ENCODE data around the gene RIPPLY3.
A peak's percentile ranks its signal among the peaks of the same experiment; 100 is the strongest.

RIPPLY3 gene

GRCh38 chr21:37008724-37009123 lies 2.2 kb downstream of the RIPPLY3 start:
- DNase-seq (ENCODE audit: low spot score), result peak; percentile 30
- TF ChIP-seq, protein P1, sequence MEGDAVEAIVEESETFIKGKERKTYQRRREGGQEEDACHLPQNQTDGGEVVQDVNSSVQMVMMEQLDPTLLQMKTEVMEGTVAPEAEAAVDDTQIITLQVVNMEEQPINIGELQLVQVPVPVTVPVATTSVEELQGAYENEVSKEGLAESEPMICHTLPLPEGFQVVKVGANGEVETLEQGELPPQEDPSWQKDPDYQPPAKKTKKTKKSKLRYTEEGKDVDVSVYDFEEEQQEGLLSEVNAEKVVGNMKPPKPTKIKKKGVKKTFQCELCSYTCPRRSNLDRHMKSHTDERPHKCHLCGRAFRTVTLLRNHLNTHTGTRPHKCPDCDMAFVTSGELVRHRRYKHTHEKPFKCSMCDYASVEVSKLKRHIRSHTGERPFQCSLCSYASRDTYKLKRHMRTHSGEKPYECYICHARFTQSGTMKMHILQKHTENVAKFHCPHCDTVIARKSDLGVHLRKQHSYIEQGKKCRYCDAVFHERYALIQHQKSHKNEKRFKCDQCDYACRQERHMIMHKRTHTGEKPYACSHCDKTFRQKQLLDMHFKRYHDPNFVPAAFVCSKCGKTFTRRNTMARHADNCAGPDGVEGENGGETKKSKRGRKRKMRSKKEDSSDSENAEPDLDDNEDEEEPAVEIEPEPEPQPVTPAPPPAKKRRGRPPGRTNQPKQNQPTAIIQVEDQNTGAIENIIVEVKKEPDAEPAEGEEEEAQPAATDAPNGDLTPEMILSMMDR (IDR thresholded peaks at IDR 0.05; ENCODE audit: extremely low read depth, missing control alignments), result no peak

DNA sequence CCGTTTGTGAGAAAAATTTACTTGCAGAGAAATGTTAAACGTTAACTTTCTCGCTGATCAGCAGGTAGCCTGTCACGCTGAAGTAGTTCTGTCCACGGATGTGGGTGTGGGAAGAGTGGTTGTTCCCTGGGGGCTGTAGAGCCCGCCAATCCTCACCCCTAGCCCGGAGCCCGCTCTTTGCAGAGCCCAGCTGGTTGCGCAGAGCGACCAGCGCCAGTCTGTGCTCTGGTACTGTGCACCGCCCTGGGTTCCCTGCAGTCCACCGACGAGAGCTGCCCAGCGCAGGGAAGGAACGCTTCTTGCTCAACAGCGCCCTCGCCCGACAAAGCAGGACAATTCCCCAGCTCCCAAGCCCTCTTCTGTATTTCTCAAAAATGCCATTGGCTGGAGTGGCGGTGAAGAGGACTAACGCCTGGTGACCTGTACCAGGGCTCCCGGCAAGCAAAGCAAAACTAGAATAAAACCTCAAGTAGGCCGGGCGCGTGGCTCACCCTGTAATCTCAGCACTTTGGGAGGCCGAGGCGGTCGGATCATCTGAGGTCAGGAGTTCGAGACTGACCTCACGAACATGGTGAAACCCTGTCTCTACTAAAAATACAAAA lies 3.3 kb downstream of the RIPPLY3 start:
- TF ChIP-seq, protein P1 (IDR thresholded peaks at IDR 0.05; ENCODE audit: extremely low read depth, missing control alignments), result peak; percentile 73
- peak; percentile 89 for DNase-seq (ENCODE audit: low spot score)

DNA sequence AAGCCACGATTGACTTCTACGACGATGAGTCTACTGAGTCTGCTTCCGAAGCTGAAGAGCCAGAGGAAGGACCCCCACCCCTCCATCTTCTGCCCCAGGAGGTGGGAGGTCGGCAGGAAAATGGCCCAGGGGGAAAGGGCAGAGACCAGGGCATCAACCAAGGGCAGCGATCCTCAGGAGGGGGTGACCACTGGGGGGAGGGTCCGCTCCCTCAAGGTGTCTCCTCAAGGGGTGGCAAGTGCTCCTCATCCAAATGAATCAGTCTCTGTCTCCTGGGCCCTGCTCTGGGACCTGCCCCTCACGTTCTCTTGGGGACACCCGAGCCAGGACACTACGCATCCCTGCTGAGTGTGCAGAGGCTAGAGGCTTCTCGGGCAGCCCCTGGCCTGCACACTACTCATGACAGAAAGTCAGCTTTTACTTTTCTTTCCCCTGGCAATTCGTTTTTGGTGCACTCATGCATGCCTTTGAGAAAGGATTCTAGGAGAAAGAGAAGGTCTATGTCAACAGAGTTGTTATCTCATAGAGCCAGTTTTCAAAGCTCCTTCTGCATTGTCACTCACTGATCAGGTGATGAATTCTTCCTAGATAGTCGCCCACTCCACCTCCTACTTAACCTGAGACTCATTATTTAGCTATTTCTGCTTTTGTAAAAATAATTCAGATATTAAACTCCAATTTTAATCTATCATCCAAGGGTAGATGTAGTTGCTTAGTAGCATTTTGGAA lies 11.6 kb downstream of the RIPPLY3 start:
- DNase-seq (ENCODE audit: low spot score), result no peak
- TF ChIP-seq, protein P1 (IDR thresholded peaks at IDR 0.05; ENCODE audit: extremely low read depth, missing control alignments), result no peak

DNA sequence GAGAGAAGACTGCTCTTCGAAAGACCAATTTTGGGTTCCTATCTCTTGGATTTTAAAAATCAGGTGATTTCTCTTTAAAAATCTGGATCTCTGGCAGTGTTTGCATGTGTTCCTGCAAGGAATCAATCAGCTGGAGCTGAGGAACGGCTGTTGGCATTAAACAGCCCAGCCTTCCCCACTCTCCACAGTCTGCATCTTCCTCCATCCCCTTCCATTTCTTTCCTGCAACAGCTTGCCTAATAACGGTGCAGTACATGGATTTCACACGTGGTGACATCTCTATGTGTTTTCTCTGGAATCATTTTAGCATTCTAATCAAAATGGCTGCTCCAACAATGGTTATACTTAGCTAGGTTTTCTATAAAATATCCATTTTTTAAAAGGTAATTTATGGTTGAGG lies 20.0 kb downstream of the RIPPLY3 start:
- TF ChIP-seq, protein P1 (IDR thresholded peaks at IDR 0.05; ENCODE audit: extremely low read depth, missing control alignments), result no peak
- no peak for DNase-seq (ENCODE audit: low spot score)

DNA sequence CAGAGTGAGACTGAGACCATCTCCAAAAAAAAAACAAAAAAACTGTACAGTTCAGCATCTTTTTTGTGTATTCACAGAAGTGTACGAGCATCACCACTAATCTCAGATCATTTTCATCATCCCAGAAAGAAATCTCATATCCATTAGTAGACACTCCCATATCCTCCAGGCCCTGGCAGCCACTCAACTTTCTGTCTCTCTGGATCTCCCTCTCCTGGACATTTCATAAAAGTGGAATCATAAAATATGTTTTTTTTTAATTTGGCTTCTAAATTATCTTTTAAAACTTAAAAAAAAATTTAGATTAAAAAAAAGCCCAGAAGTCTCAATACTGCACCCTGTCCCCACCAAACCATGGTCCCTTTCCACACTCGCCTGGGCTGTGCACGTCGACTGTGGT lies 22.1 kb downstream of the RIPPLY3 start:
- no peak for DNase-seq (ENCODE audit: low spot score)
- TF ChIP-seq, protein P1 (IDR thresholded peaks at IDR 0.05; ENCODE audit: extremely low read depth, missing control alignments), result no peak

DNA sequence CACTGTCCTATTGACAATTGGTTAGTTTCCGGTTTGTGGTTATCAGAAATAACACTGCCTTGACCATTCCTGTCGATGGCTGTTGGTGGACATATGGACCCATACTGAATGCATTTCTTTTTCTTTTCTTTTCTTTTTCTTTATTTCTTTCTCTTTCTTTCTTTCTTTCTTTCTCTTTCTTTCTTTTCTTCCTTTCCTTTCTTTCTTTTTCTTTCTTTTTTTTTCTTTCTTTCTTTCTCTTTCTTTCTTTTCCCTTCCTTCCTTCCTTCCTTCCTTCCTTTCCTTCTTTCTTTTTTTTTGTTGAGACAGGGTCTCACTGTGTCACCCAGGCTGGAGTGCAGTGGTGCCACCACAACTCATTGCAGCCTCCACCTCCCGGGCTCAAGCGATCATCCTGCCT lies 24.4 kb downstream of the RIPPLY3 start:
- TF ChIP-seq, protein P1 (IDR thresholded peaks at IDR 0.05; ENCODE audit: extremely low read depth, missing control alignments), result no peak
- DNase-seq (ENCODE audit: low spot score), result no peak

DNA sequence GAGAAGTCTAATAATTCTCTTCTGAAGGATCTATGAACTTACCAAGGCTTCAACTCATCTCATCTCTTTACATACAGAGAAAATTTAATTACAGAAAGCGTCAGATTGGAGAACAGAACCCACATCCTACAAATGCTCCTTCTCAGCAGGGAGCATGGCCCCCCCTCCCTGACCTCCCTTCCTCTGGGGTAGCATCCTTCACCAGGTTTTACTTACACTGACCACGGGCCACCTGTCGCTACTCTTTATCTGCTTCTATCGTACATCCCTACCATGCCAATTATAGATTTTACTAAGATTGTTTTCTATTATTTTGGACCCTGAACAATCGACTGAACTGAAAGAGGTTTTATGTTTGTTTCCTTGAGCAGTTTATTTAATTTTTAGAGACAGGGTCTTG lies 25.8 kb downstream of the RIPPLY3 start:
- DNase-seq (ENCODE audit: low spot score), result no peak
- TF ChIP-seq, protein P1 (IDR thresholded peaks at IDR 0.05; ENCODE audit: extremely low read depth, missing control alignments), result no peak
